ENCODE results near the gene AMPH.

- TF ChIP-seq CTCF (IDR thresholded peaks at IDR 0.05) (no peak), EP300 (IDR thresholded peaks at IDR 0.05) (no peak), POLR2A (IDR thresholded peaks at IDR 0.05) (no peak), POLR2AphosphoS5 (IDR thresholded peaks at IDR 0.05) (no peak)
Observed at GRCh38 chr7:38656968-38657367, 25.8 kb upstream of the AMPH start.
